ENCODE results near the gene TEF.

TEF gene

DNA sequence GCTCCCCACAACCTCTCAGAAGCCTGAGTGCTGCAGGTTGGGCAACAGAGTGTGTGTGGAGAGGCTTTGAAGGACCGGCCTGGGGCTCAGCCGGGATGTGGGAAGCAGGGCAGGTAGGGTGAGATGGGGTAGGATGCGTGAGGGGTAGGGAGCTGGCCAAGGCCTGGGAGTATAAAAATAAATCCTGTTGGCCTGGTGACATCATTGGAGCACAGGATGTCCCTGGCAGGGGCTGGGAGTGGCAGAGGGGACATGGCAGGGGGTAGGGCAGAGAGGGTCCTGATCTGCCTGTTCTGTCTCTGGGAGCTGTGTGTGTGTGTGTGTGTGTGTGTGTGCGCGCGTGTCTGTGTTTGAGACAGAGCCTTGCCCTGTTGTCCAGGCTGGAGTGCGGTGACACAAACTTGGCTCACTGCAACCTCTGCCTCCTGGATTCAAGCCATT, 28.6 kb downstream of the TEF start:
- intact Hi-C loops (cut with DNase I; ENCODE audit: low total_unique reads) = no loop called here
- H3K36me3 ChIP-seq = no peaks in the 10 kb centered on the region
- H3K4me3 ChIP-seq = no peak overlapping the region
- peak overlapping the region; percentile 99 to 100 for H3K27ac ChIP-seq
- no peaks in the 10 kb centered on the region for H3K9me3 ChIP-seq
- DNase-seq = peak; percentile 68 to 94
- peaks cover 13 to 64% (median 51%) of the 10 kb centered on the region in 4 donors for H3K4me1 ChIP-seq
- H3K27me3 ChIP-seq = no peaks in the 10 kb centered on the region
- TF ChIP-seq, protein P1, sequence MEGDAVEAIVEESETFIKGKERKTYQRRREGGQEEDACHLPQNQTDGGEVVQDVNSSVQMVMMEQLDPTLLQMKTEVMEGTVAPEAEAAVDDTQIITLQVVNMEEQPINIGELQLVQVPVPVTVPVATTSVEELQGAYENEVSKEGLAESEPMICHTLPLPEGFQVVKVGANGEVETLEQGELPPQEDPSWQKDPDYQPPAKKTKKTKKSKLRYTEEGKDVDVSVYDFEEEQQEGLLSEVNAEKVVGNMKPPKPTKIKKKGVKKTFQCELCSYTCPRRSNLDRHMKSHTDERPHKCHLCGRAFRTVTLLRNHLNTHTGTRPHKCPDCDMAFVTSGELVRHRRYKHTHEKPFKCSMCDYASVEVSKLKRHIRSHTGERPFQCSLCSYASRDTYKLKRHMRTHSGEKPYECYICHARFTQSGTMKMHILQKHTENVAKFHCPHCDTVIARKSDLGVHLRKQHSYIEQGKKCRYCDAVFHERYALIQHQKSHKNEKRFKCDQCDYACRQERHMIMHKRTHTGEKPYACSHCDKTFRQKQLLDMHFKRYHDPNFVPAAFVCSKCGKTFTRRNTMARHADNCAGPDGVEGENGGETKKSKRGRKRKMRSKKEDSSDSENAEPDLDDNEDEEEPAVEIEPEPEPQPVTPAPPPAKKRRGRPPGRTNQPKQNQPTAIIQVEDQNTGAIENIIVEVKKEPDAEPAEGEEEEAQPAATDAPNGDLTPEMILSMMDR (IDR thresholded peaks at IDR 0.05) = no peak

DNA sequence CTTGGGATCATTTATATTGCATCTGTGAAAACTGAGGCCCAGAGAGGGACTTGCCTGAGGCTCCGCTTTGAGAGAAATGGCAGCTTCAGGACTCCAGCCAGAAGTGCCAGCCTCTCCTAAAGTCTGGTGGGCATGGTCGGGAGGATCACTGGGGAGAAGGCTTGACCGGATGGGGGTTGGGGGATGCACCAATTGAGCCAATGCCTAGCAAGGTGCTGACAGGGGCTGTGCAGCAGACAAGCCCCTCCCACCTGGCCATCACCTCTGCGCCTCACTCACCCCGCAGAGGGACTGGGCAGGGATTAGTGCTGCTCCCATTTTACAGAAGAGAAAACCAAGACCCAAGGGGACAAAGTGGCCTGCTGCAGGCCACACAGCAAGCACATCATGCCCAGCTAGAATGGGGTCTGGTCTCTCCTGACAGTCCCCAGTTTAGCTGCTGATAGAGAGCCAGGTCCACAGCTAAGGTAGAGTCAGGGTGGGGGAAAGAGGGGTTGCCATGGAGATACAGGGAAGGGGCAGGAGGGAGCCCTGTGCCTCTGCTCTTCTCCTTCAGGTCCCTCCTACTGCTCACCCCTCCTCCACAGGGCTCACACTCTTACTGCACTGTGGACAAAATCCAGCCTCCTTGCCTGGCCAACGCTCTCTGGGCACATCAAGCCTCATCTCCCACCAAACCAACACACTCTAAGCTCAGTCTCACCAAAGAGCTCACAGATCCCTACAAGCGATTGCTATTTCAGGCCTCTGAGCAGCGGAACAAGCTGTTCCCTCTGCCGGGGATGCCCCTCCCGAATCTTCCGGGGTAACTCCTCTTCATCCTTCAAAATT, 29.5 kb downstream of the TEF start:
- TF ChIP-seq, protein P1 (IDR thresholded peaks at IDR 0.05) = peak in 1 of 2 experiments; percentile 18
- Histone ChIP-seq H3K27ac (peak overlapping the region; percentile 99 to 100), H3K4me1 (peaks cover 13 to 73% (median 57%) of the 10 kb centered on the region in 4 donors), H3K36me3 (no peaks in the 10 kb centered on the region), H3K27me3 (no peaks in the 10 kb centered on the region), H3K4me3 (peak overlapping the region in 1 of 2 donors; percentile 23), H3K9me3 (no peaks in the 10 kb centered on the region)
- intact Hi-C loops (cut with DNase I; ENCODE audit: low total_unique reads) = no loop called here
- DNase-seq = peak; percentile 77 to 94

DNA sequence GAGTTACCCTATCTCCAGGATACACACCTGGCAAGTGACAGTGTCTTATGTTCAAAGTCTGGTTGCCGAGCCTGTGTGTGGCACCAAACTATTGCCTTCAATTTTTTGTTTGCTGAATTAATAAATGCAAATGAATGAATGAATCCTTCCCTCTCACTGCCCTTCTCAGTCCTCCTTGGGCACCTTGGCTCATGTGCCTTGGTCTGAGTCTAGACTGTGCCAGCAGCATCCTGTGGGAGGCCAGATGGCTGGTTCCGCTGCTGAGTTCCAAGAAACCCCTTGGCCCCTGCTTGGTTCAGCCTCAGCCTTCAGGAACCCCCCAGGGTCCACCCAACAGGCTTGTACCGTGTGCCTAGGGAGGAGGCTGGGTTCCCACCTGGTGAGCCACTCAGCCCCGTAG, 33.8 kb downstream of the TEF start:
- Histone ChIP-seq H3K27ac (peak overlapping the region; percentile 99 to 100), H3K4me1 (peaks cover 8 to 92% (median 72%) of the 10 kb centered on the region in 4 donors), H3K9me3 (no peaks in the 10 kb centered on the region), H3K4me3 (no peak overlapping the region), H3K36me3 (no peaks in the 10 kb centered on the region), H3K27me3 (no peaks in the 10 kb centered on the region)
- intact Hi-C loops (cut with DNase I; ENCODE audit: low total_unique reads) = no loop called here
- DNase-seq = no peak
- TF ChIP-seq, protein P1 (IDR thresholded peaks at IDR 0.05) = no peak

DNA sequence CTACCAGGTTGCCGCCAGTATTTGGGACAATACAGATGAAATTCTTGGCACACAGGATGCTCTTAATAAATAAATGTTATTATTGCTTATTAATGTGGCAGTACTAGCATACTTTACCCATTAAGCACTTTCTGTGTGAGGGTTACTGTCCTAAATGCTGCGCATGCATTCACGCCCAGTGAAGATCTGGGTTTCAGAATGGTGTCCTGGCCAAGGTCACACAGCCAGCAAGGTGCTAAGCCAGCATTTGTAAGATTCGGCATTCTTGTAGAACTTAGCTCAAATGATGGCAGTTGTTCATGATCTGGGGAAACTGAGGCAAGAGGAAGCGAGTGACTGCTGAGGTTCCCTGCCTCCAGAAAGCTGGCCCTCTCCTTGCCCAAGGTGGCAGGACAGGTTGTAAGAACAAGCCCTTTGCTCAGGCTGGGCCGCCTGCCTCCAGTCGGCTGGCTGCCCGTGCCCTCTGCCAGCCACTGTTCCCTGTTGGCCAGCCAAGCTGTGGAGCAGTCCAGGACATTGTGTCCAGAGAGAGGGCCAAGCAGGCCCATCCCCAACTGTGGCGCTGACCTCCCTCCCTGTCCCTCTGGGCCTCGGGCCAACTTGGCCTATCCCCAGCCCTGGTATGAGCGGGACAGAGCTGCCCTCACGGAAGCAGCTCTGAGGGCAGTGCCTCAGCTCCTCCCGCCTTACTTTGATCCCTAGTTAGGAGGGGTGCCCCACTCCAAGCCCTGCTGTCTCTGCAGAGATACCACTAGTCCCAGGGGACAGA, 36.1 kb downstream of the TEF start:
- H3K36me3 ChIP-seq = peaks cover 0 to under 1% (median 0%) of the 10 kb centered on the region in 3 donors
- no peaks in the 10 kb centered on the region for H3K9me3 ChIP-seq
- H3K4me1 ChIP-seq = peaks cover 0 to 69% (median 52%) of the 10 kb centered on the region in 4 donors
- no peaks in the 10 kb centered on the region for H3K27me3 ChIP-seq
- intact Hi-C loops (cut with DNase I; ENCODE audit: low total_unique reads) = no loop called here
- DNase-seq = peak; percentile 94 to 99
- H3K4me3 ChIP-seq = peak overlapping the region in 1 of 2 donors; percentile 4
- peak overlapping the region; percentile 82 to 100 for H3K27ac ChIP-seq
- TF ChIP-seq, protein P1 (IDR thresholded peaks at IDR 0.05) = no peak

DNA sequence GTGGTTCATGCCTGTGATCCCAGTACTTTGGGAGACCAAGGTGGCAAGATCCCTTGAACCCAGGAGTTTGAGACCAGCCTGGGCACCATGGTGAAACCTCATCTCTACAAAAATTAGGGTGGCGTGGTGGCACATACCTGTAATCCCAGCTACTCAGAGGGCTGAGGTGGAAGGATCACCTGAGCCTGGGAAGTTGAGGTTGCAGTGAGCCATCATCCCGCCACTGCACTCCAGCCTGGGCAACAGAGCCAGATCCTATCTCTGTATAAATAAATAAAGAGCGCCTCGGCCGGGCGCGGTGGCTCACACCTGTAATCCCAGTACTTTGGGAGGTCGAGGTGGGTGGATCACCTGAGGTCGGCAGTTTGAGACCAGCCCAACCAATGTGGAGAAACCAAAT, 37.0 kb downstream of the TEF start:
- Histone ChIP-seq H3K36me3 (peaks cover 0 to 10% (median 9%) of the 10 kb centered on the region in 3 donors), H3K27ac (peak overlapping the region; percentile 82 to 100), H3K4me1 (peaks cover 0 to 64% (median 46%) of the 10 kb centered on the region in 4 donors), H3K4me3 (no peak overlapping the region), H3K9me3 (no peaks in the 10 kb centered on the region), H3K27me3 (no peaks in the 10 kb centered on the region)
- TF ChIP-seq, protein P1 (IDR thresholded peaks at IDR 0.05) = no peak
- no peak for DNase-seq
- intact Hi-C loops (cut with DNase I; ENCODE audit: low total_unique reads) = no loop called here

Data from tibial artery (tissue), 4 donors.